Measurements from ENCODE around the gene KPNA6.

Gene KPNA6

GRCh38 chr1:32194984-32195383 is 87.1 kb downstream of the KPNA6 start:
- DNase-seq: no peak

GRCh38 chr1:32195531-32195930 is 87.7 kb downstream of the KPNA6 start:
- no peak for DNase-seq

- DNase-seq: no peak
Measured at GRCh38 chr1:32195972-32196823, 88.3 kb downstream of the KPNA6 start.

GRCh38 chr1:32197074-32197473 is 89.2 kb downstream of the KPNA6 start:
- DNase-seq: no peak

GRCh38 chr1:32197837-32198236 is 90.0 kb downstream of the KPNA6 start:
- no peak for DNase-seq

- no peak for DNase-seq
Measured at GRCh38 chr1:32198237-32199042, 90.6 kb downstream of the KPNA6 start.

GRCh38 chr1:32199043-32199716 is 91.3 kb downstream of the KPNA6 start:
- DNase-seq: no peak

- DNase-seq: no peak
Measured at GRCh38 chr1:32199717-32200072, 91.8 kb downstream of the KPNA6 start.

GRCh38 chr1:32200226-32201010 is 92.6 kb downstream of the KPNA6 start, which contains the start of gene CCDC28B:
Gene CCDC28B, plus strand, starts transcription at chr1:32200595. Its CDS starts 1,341 bp downstream, at chr1:32201936.
- peak; percentile 69 for DNase-seq

- peak; percentile 63 for DNase-seq
Measured at GRCh38 chr1:32201011-32201855, 93.4 kb downstream of the KPNA6 start.

- no peak for DNase-seq
Measured at GRCh38 chr1:32204943-32205361, 97.1 kb downstream of the KPNA6 start.

- peak; percentile 81 for DNase-seq
Measured at GRCh38 chr1:32205401-32206370, 97.8 kb downstream of the KPNA6 start, which contains the start of gene IQCC. Gene IQCC, plus strand, starts transcription at chr1:32205671. Its CDS starts 11 bp downstream, at chr1:32205682.

GRCh38 chr1:32208469-32208868 is 100.6 kb downstream of the KPNA6 start:
- no peak for DNase-seq

- DNase-seq: no peak
Measured at GRCh38 chr1:32208891-32209328, 101.1 kb downstream of the KPNA6 start, which contains the start of gene DCDC2B. Gene DCDC2B, plus strand, starts transcription at chr1:32209089. Its CDS starts 5 bp downstream, at chr1:32209094.

GRCh38 chr1:32215629-32216480 is 108.0 kb downstream of the KPNA6 start:
- DNase-seq: peak; percentile 73

GRCh38 chr1:32216566-32216965 is 108.7 kb downstream of the KPNA6 start:
- no peak for DNase-seq

GRCh38 chr1:32219022-32219421 is 111.2 kb downstream of the KPNA6 start:
- peak; percentile 30 for DNase-seq

- DNase-seq: no peak
Measured at GRCh38 chr1:32220746-32221580, 113.1 kb downstream of the KPNA6 start.
